IMR-90 (cell line): Measurements from ENCODE around the gene LEO1. TPM values are rescaled to one million over a fixed set of nuclear protein-coding genes. Genes with fewer than 3 reads are reported as not detected.

Source experiments
- ATAC-seq: fragments of 200-7000 bp; cut with Tn5 transposase; 2 replicates; pipeline ENCODE4 v1.9.1; 2020; ENCODE audit warnings: low read depth, mild to moderate bottlenecking, moderate library complexity
- BruUV-seq: library from RNA; stranded (reverse); fragments of 400-500 nt; replicated peaks from 2 replicates; lab custom pipeline; 2021; lab: Mats Ljungman, UMichigan
- CTCF ChIA-PET: fragments of 300-600 bp; formaldehyde crosslinking; extraction: SDS; loops from one replicate; lab custom pipeline; 2021; ENCODE audit warnings: antibody characterized with exemption; lab: Yijun Ruan, JAX
- POLR2A ChIA-PET: fragments of 300-600 bp; sonication (Branson Sonifier 250); formaldehyde crosslinking; loops from one replicate; lab custom pipeline; 2022; ENCODE audit warnings: antibody characterized with exemption; ENCODE audit not compliant: unreplicated experiment; lab: Charles Lee
- DNase-seq: peaks from one replicate; pipeline ENCODE4 v3.0.0; 2013
- H2AFZ ChIP-seq: replicated peaks from 2 replicates; pipeline ENCODE3; 2013; ENCODE audit warnings: low read length, mild to moderate bottlenecking; ENCODE audit not compliant: poor library complexity
- H2AK5ac ChIP-seq: 2 replicates; pipeline ENCODE4 v1.6.1; 2013; ENCODE audit warnings: low read depth, low read length, inconsistent platforms
- H2AK9ac ChIP-seq: replicated peaks from 2 replicates; pipeline ENCODE3; 2013; ENCODE audit warnings: mild to moderate bottlenecking, low read depth, low read length, moderate library complexity; ENCODE audit not compliant: poor library complexity
- H2BK120ac ChIP-seq: 2 replicates; pipeline ENCODE4 v1.6.1; 2013; ENCODE audit warnings: low read depth, low read length, inconsistent platforms
- H2BK15ac ChIP-seq: 3 replicates; pipeline ENCODE4 v1.6.1; 2013; ENCODE audit warnings: low read depth, low read length, inconsistent platforms
- H2BK20ac ChIP-seq: 2 replicates; pipeline ENCODE4 v1.6.1; 2013; ENCODE audit warnings: low read depth, mild to moderate bottlenecking, inconsistent platforms, low read length, moderate library complexity
- H2BK5ac ChIP-seq: 2 replicates; pipeline ENCODE4 v1.6.1; 2013; ENCODE audit warnings: mild to moderate bottlenecking, low read depth, low read length, inconsistent platforms; ENCODE audit not compliant: poor library complexity, severe bottlenecking
- H3K14ac ChIP-seq: replicated peaks from 2 replicates; pipeline ENCODE4 v1.6.1; 2013; ENCODE audit warnings: low read depth, low read length, inconsistent platforms
- H3K18ac ChIP-seq: 2 replicates; pipeline ENCODE4 v1.6.1; 2013; ENCODE audit warnings: low read depth, low read length, control low read depth
- H3K23ac ChIP-seq: 2 replicates; pipeline ENCODE4 v1.6.1; 2013; ENCODE audit warnings: low read depth, low read length, inconsistent platforms
- H3K27ac ChIP-seq: 2 replicates; pipeline ENCODE4 v1.5.1; 2013; ENCODE audit warnings: mild to moderate bottlenecking, control low read depth, low read length; ENCODE audit not compliant: insufficient read depth
- H3K27me3 ChIP-seq: 2 replicates; pipeline ENCODE4 v1.6.1; 2013; ENCODE audit warnings: low read length; ENCODE audit not compliant: control insufficient read depth, insufficient read depth
- H3K36me3 ChIP-seq: 2 replicates; pipeline ENCODE4 v1.6.1; 2013; ENCODE audit warnings: low read length, mixed read lengths; ENCODE audit not compliant: control insufficient read depth, insufficient read depth
- H3K4ac ChIP-seq: 2 replicates; pipeline ENCODE4 v1.6.1; 2013; ENCODE audit warnings: low read depth, low read length, inconsistent platforms
- H3K4me1 ChIP-seq: 2 replicates; pipeline ENCODE4 v1.6.1; 2013; ENCODE audit warnings: low read length, mixed read lengths; ENCODE audit not compliant: control insufficient read depth, insufficient read depth
- H3K4me2 ChIP-seq: 2 replicates; pipeline ENCODE4 v1.6.1; 2013; ENCODE audit warnings: low read depth, mild to moderate bottlenecking, control low read depth, low read length, moderate library complexity
- H3K4me3 ChIP-seq: 2 replicates; pipeline ENCODE4 v1.5.1; 2013; ENCODE audit warnings: low read depth, mild to moderate bottlenecking, control low read depth, low read length, moderate library complexity; ENCODE audit not compliant: insufficient read depth
- H3K56ac ChIP-seq: 2 replicates; pipeline ENCODE4 v1.6.1; 2013; ENCODE audit warnings: low read length, inconsistent platforms; ENCODE audit not compliant: insufficient read depth; ENCODE audit errors: extremely low read depth
- H3K79me1 ChIP-seq, 2 experiments: 2 replicates each; pipeline ENCODE4 v1.6.1; 2013; ENCODE audit warnings: low read length in 2 of 2, inconsistent platforms in 1 of 2, low read depth in 1 of 2
- H3K9ac ChIP-seq: 2 replicates; pipeline ENCODE4 v1.6.1; 2013; ENCODE audit warnings: low read depth, low read length, control low read depth
- H3K9me1 ChIP-seq: 2 replicates; pipeline ENCODE4 v1.6.1; 2013; ENCODE audit warnings: low read length, inconsistent platforms; ENCODE audit not compliant: insufficient read depth
- H3K9me3 ChIP-seq: 2 replicates; pipeline ENCODE4 v1.6.1; 2013; ENCODE audit warnings: low read length; ENCODE audit not compliant: control insufficient read depth, insufficient read depth
- H4K20me1 ChIP-seq: 2 replicates; pipeline ENCODE4 v1.6.1; 2013; ENCODE audit warnings: low read length, inconsistent platforms; ENCODE audit not compliant: insufficient read depth
- H4K5ac ChIP-seq: 2 replicates; pipeline ENCODE4 v1.6.1; 2013; ENCODE audit warnings: mild to moderate bottlenecking, low read depth, low read length, control low read depth
- H4K8ac ChIP-seq, 2 experiments: 2 replicates each; pipeline ENCODE4 v1.6.1; 2013; ENCODE audit warnings: low read depth in 2 of 2, low read length in 2 of 2, control low read depth in 1 of 2, inconsistent platforms in 1 of 2
- H4K91ac ChIP-seq: 2 replicates; pipeline ENCODE4 v1.6.1; 2013; ENCODE audit warnings: low read depth, low read length, inconsistent platforms; ENCODE audit not compliant: insufficient read depth
- BHLHE40 ChIP-seq: fragments of 150-350 bp; IDR thresholded peaks from 2 replicates; pipeline ENCODE4 v1.6.1; 2016; ENCODE audit warnings: mild to moderate bottlenecking, low read depth, low read length
- CEBPB ChIP-seq: IDR thresholded peaks from 2 replicates; pipeline ENCODE4 v1.6.1; 2012; ENCODE audit warnings: low read depth, low read length, improper control_type of control experiment
- CHD1 ChIP-seq: IDR thresholded peaks from 2 replicates; pipeline ENCODE4 v1.6.1; 2012; ENCODE audit warnings: low read depth, low read length, improper control_type of control experiment
- FOS ChIP-seq: fragments of 150-350 bp; IDR thresholded peaks from 2 replicates; pipeline ENCODE4 v1.6.1; 2016; ENCODE audit warnings: low read depth, low read length
- MXI1 ChIP-seq: IDR thresholded peaks from 2 replicates; pipeline ENCODE4 v1.6.1; 2012; ENCODE audit warnings: low read depth, mild to moderate bottlenecking, low read length, moderate library complexity, borderline replicate concordance
- POLR2A ChIP-seq: IDR thresholded peaks from 2 replicates; pipeline ENCODE4 v1.6.1; 2012; ENCODE audit warnings: mild to moderate bottlenecking, low read depth, low read length
- RAD21 ChIP-seq: IDR thresholded peaks from 2 replicates; pipeline ENCODE4 v1.6.1; 2012; ENCODE audit warnings: low read length, improper control_type of control experiment
- SMC3 ChIP-seq: fragments of 150-350 bp; IDR thresholded peaks from 2 replicates; pipeline ENCODE4 v1.6.1; 2016; ENCODE audit warnings: low read depth, mild to moderate bottlenecking, antibody characterized with exemption, low read length, moderate library complexity
- WGBS, 2 experiments: methylation state at CpG; one replicate each; pipeline versions ENCODE4 v1.1.5 to v1.1.7; 2013; ENCODE audit warnings: missing lambda C conversion rate in 2 of 2; ENCODE audit not compliant: insufficient read length in 1 of 2; ENCODE audit errors: extremely low coverage in 2 of 2; 5-methylcytosine and 5-hydroxymethylcytosine counted together
- dilution Hi-C: fragments of 300-500 bp; cut with HindIII; formaldehyde crosslinking; loops from one replicate; pipeline ENCODE4 v1.14.3; 2018; ENCODE audit warnings: low sequenced_read_pairs; ENCODE audit not compliant: unreplicated experiment
- in situ Hi-C: fragments of 300-500 bp; cut with MboI; formaldehyde crosslinking; loops from 3 replicates; pipeline ENCODE4 v1.14.3; 2019; ENCODE audit warnings: low sequenced_read_pairs, inconsistent platforms, mixed read lengths
- intact Hi-C: fragments of 100-400 bp; cut with micrococcal nuclease; formaldehyde crosslinking; loops from 2 replicates; pipeline ENCODE4 v1.10.0; 2022
- polyA plus RNA-seq, 3 experiments: library from polyadenylated mRNA; depleted of rRNA; stranded (reverse); fragments of >200 nt; gene quantifications; 2 replicates each; pipeline ENCODE4 v1.2.3, GENCODE V29; 2012; ENCODE audit warnings: low replicate concordance in 1 of 3
- total RNA-seq: library from RNA; depleted of rRNA; stranded (reverse); fragments of >200 nt; gene quantifications from 2 replicates; pipeline ENCODE4 v1.2.3, GENCODE V29; 2012

The LEO1 gene
- total and polyA plus RNA-seq, 2 of the 4 experiments (the other 2 are of a cell fraction), result 9.0 to 11.5 TPM

- ATAC-seq (peak; percentile 60), DNase-seq (peak; percentile 97)
- Histone ChIP-seq H3K27me3 (no peaks in the 10 kb centered on the region), H3K9ac (no peak overlapping the region), H3K18ac (peak overlapping the region; percentile 63; the same call in 1 of the 2 replicates), H4K5ac (no peak overlapping the region), H2BK15ac (peak overlapping the region; percentile 37; the same call in 1 of the 3 replicates), H3K14ac (no peak overlapping the region), H2AFZ (no peak overlapping the region), H3K79me1 (0 out of 4 replicates have a peak, but pooled peaks cover 3% of the 10 kb centered on the region in 2 experiments), H3K56ac (no peak overlapping the region), H2AK9ac (no peak overlapping the region), H2BK20ac (no peak overlapping the region), H3K27ac (0 out of 2 replicates have a peak overlapping the region, but pooled peaks have one; percentile 7), H3K4me2 (peak overlapping the region; percentile 32; the same call in 1 of the 2 replicates), H3K4ac (no peak overlapping the region), H4K8ac (no peak overlapping the region; a peak in 1 of 4 replicates), H3K9me1 (peaks cover 5% of the 10 kb centered on the region), H3K23ac (no peak overlapping the region), H2AK5ac (peak overlapping the region; percentile 30; the same call in 1 of the 2 replicates), H2BK5ac (peak overlapping the region; percentile 71), H3K4me1 (peaks cover 9% of the 10 kb centered on the region; the same call in 1 of the 2 replicates), H2BK120ac (no peak overlapping the region; the same call in 1 of the 2 replicates), H3K9me3 (no peaks in the 10 kb centered on the region), H3K4me3 (no peak overlapping the region), H4K91ac (no peak overlapping the region), H3K36me3 (no peaks in the 10 kb centered on the region), H4K20me1 (no peaks in the 10 kb centered on the region)
- TF ChIP-seq FOS (peak; percentile 41; the same call in 1 of the 2 replicates), BHLHE40 (no peak), POLR2A (no peak), SMC3 (no peak), MXI1 (no peak), RAD21 (no peak), CHD1 (no peak), CEBPB (peak; percentile 39; the same call in 1 of the 2 replicates)
- intact Hi-C loops, result no loop called here
- in situ Hi-C loops, result loop anchor here (25.0 kb wide), 1 partner anchor 651 kb away; no protein-coding TSS in a partner anchor
- dilution Hi-C loops, result no loop called here
- BruUV-seq, result no TSS peak
- CTCF ChIA-PET, result no interaction called here
- 48% methylated on average over 7 of the region's 14 CpGs; no CpG with 5 or more reads in 1 of the 2 experiments for WGBS, 2 experiments
- POLR2A ChIA-PET, result no interaction called here
Measured at GRCh38 chr15:52010633-52011595, 39.3 kb upstream of the LEO1 start.
